Breast epithelium (tissue), 3 donors: Measurements from ENCODE around the gene CDK7.

Experiments
- POLR2A ChIP-seq: fragments of 450-650 bp; IDR thresholded peaks from one replicate; pipeline ENCODE4 v1.6.1; 2016; ENCODE audit warnings: antibody characterized with exemption, mild to moderate bottlenecking, moderate library complexity
- TF ChIP-seq, protein P1 (sequence below), 3 donors: fragments of 450-650 bp; IDR thresholded peaks; one replicate each; pipeline ENCODE4 v1.5.1; 2016 to 2017; ENCODE audit warnings: antibody characterized with exemption in 3 of 3, mild to moderate bottlenecking in 3 of 3, moderate library complexity in 3 of 3

GRCh38 chr5:69219939-69220338 is 14.7 kb upstream of the CDK7 start:
- TF ChIP-seq, protein P1, sequence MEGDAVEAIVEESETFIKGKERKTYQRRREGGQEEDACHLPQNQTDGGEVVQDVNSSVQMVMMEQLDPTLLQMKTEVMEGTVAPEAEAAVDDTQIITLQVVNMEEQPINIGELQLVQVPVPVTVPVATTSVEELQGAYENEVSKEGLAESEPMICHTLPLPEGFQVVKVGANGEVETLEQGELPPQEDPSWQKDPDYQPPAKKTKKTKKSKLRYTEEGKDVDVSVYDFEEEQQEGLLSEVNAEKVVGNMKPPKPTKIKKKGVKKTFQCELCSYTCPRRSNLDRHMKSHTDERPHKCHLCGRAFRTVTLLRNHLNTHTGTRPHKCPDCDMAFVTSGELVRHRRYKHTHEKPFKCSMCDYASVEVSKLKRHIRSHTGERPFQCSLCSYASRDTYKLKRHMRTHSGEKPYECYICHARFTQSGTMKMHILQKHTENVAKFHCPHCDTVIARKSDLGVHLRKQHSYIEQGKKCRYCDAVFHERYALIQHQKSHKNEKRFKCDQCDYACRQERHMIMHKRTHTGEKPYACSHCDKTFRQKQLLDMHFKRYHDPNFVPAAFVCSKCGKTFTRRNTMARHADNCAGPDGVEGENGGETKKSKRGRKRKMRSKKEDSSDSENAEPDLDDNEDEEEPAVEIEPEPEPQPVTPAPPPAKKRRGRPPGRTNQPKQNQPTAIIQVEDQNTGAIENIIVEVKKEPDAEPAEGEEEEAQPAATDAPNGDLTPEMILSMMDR (IDR thresholded peaks at IDR 0.05) = no peak
- no peak for TF ChIP-seq POLR2A
